SK-N-SH (cell line): ENCODE results near the gene CABLES2. TPM values are rescaled to one million over a fixed set of nuclear protein-coding genes. Genes with fewer than 3 reads are reported as not detected.

ENCODE experiments used
- CTCF ChIA-PET: fragments of 300-600, 350-600 bp; formaldehyde crosslinking; extraction: SDS; loops from one replicate; lab custom pipeline; 2021; lab: Yijun Ruan, JAX
- POLR2A ChIA-PET: fragments of 350-600 bp; sonication (Branson Sonifier 250); formaldehyde crosslinking; extraction: SDS; loops from one replicate; lab custom pipeline; 2020; ENCODE audit warnings: antibody characterized with exemption, inconsistent platforms; lab: Yijun Ruan, JAX
- DNase-seq: peaks from one replicate; pipeline ENCODE4 v3.0.0; 2012
- H2AFZ ChIP-seq: fragments of 200-600 bp; sonication (generic); 2 replicates; pipeline ENCODE4 v1.8.1; 2016; ENCODE audit warnings: antibody characterized with exemption, mild to moderate bottlenecking, low read depth
- H3F3A ChIP-seq: fragments of 200-600 bp; sonication (generic); replicated peaks from 2 replicates; pipeline ENCODE3; 2016; ENCODE audit warnings: antibody characterized with exemption, mild to moderate bottlenecking; ENCODE audit not compliant: insufficient read depth
- H3K27ac ChIP-seq, 2 experiments: fragments of 200-500 bp in 1 of 2; fragments of 200-600 bp in 1 of 2; sonication (Bioruptor generic) in 1 of 2; sonication (generic), shearing (Covaris generic) in 1 of 2; 2 replicates each; pipeline versions ENCODE4 v1.5.1 to v1.6.1; 2014 to 2016; ENCODE audit warnings: low read depth in 2 of 2, inconsistent platforms in 1 of 2, low read length in 1 of 2, mild to moderate bottlenecking in 1 of 2, mixed read lengths in 1 of 2
- H3K27me3 ChIP-seq: fragments of 200-600 bp; sonication (generic), shearing (Covaris generic); 2 replicates; pipeline ENCODE4 v1.6.1; 2016; ENCODE audit warnings: mixed run types; ENCODE audit not compliant: insufficient read depth
- H3K36me3 ChIP-seq, 2 experiments: fragments of 200-500 bp in 1 of 2; fragments of 200-600 bp in 1 of 2; sonication (Bioruptor generic) in 1 of 2; sonication (generic) in 1 of 2; replicated peaks in 1 of 2; 2 replicates each; pipeline versions ENCODE3 to v1.5.1; 2014 to 2016; ENCODE audit warnings: low read length in 1 of 2, mild to moderate bottlenecking in 1 of 2; ENCODE audit not compliant: insufficient read depth in 2 of 2, control insufficient read depth in 1 of 2
- H3K4me1 ChIP-seq, 2 experiments: fragments of 200-500 bp in 1 of 2; fragments of 200-600 bp in 1 of 2; sonication (Bioruptor generic) in 1 of 2; sonication (generic), shearing (Covaris generic) in 1 of 2; 2 replicates each; pipeline versions ENCODE4 v1.5.1 to v1.6.1; 2014 to 2016; ENCODE audit warnings: low read depth in 1 of 2, low read length in 1 of 2, mixed run types in 1 of 2; ENCODE audit not compliant: insufficient read depth in 2 of 2, control insufficient read depth in 1 of 2
- H3K4me2 ChIP-seq: fragments of 200-600 bp; sonication (generic), shearing (Covaris generic); 2 replicates; pipeline ENCODE4 v1.6.1; 2017; ENCODE audit warnings: mixed run types
- H3K4me3 ChIP-seq, 2 experiments: fragments of 200-500 bp in 1 of 2; fragments of 200-600 bp in 1 of 2; sonication (Bioruptor generic) in 1 of 2; sonication (generic), shearing (Covaris generic) in 1 of 2; 2 replicates each; pipeline versions ENCODE4 v1.5.1 to v1.8.1; 2014 to 2016; ENCODE audit warnings: low read depth in 2 of 2, inconsistent platforms in 1 of 2, low read length in 1 of 2, mild to moderate bottlenecking in 1 of 2, mixed read lengths in 1 of 2, moderate library complexity in 1 of 2
- H3K79me2 ChIP-seq: fragments of 200-600 bp; sonication (generic); 2 replicates; pipeline ENCODE4 v1.8.1; 2017; ENCODE audit warnings: mild to moderate bottlenecking; ENCODE audit not compliant: insufficient read depth
- H3K9ac ChIP-seq: fragments of 200-600 bp; sonication (generic); 2 replicates; pipeline ENCODE4 v1.6.1; 2017; ENCODE audit warnings: mixed run types
- H3K9me2 ChIP-seq: fragments of 200-600 bp; sonication (generic); 2 replicates; pipeline ENCODE4 v1.6.1; 2017; ENCODE audit warnings: mixed run types
- H3K9me3 ChIP-seq: fragments of 200-600 bp; sonication (generic); 2 replicates; pipeline ENCODE4 v1.6.1; 2017; ENCODE audit warnings: mixed run types, mild to moderate bottlenecking, moderate library complexity
- H4K20me1 ChIP-seq: fragments of 200-600 bp; sonication (generic); 2 replicates; pipeline ENCODE4 v1.6.1; 2017; ENCODE audit warnings: mild to moderate bottlenecking, mixed run types; ENCODE audit not compliant: insufficient read depth
- CHD2 ChIP-seq: fragments of 150-350 bp; IDR thresholded peaks from 2 replicates; pipeline ENCODE4 v1.6.1; 2018; ENCODE audit warnings: low read length; ENCODE audit not compliant: partially characterized antibody
- ELF1 ChIP-seq: IDR thresholded peaks from 2 replicates; pipeline ENCODE4 v1.4.0; 2012
- GATA2 ChIP-seq: sonication (generic); formaldehyde crosslinking; IDR thresholded peaks from 2 replicates; pipeline ENCODE4 v1.5.0; 2020; ENCODE audit warnings: mild to moderate bottlenecking, missing genetic modification reagents
- IRF3 ChIP-seq: fragments of 150-350 bp; IDR thresholded peaks from 2 replicates; pipeline ENCODE4 v1.6.1; 2016; ENCODE audit warnings: mild to moderate bottlenecking, low read depth, low read length
- MAX ChIP-seq: IDR thresholded peaks from 2 replicates; pipeline ENCODE4 v1.4.0; 2012; ENCODE audit warnings: low read depth
- MEF2A ChIP-seq: IDR thresholded peaks from 2 replicates; pipeline ENCODE4 v1.4.0; 2012; ENCODE audit warnings: low read depth, borderline replicate concordance
- MXI1 ChIP-seq: IDR thresholded peaks from 2 replicates; pipeline ENCODE4 v1.6.1; 2012; ENCODE audit warnings: mild to moderate bottlenecking, low read depth, low read length, improper control_type of control experiment
- NFIC ChIP-seq: IDR thresholded peaks from 2 replicates; pipeline ENCODE4 v1.4.0; 2012; ENCODE audit warnings: borderline replicate concordance
- NRF1 ChIP-seq: IDR thresholded peaks from 2 replicates; pipeline ENCODE4 v1.6.1; 2012; ENCODE audit warnings: low read depth, mild to moderate bottlenecking, low read length
- PBX3 ChIP-seq: IDR thresholded peaks from 2 replicates; pipeline ENCODE4; 2012
- RAD21 ChIP-seq: IDR thresholded peaks from 2 replicates; pipeline ENCODE4 v1.6.1; 2012; ENCODE audit warnings: mild to moderate bottlenecking, low read length
- REST ChIP-seq: IDR thresholded peaks from 2 replicates; pipeline ENCODE4 v1.6.1; 2012; ENCODE audit warnings: mild to moderate bottlenecking, low read depth, low read length, moderate library complexity
- RXRA ChIP-seq: IDR thresholded peaks from 2 replicates; pipeline ENCODE4 v1.4.0; 2012; ENCODE audit warnings: low read depth, mild to moderate bottlenecking, borderline replicate concordance
- TAF1 ChIP-seq: IDR thresholded peaks from 2 replicates; pipeline ENCODE4 v1.6.1; 2012; ENCODE audit warnings: low read depth, mild to moderate bottlenecking, low read length, moderate library complexity, borderline replicate concordance
- TCF12 ChIP-seq: IDR thresholded peaks from 2 replicates; pipeline ENCODE4 v1.4.0; 2012
- USF2 ChIP-seq: fragments of 150-350 bp; IDR thresholded peaks from 2 replicates; pipeline ENCODE4 v1.6.1; 2017; ENCODE audit warnings: antibody characterized with exemption, low read length, low read depth, borderline replicate concordance
- WGBS: methylation state at CpG from one replicate; pipeline ENCODE4 v1.1.6; 2017; ENCODE audit warnings: low lambda C conversion rate; 5-methylcytosine and 5-hydroxymethylcytosine counted together
- polyA plus RNA-seq, 3 experiments: library from polyadenylated mRNA; depleted of rRNA; stranded (reverse); fragments of >200 nt; gene quantifications; 2 replicates each; pipeline ENCODE4 v1.2.3, GENCODE V29; 2012

CABLES2 gene
- polyA plus RNA-seq, 1 of the 3 experiments (the other 2 are of a cell fraction): 4.8 TPM

GRCh38 chr20:62437496-62437895 lies 30.4 kb upstream of the CABLES2 start:
- Histone ChIP-seq H2AFZ (no peak overlapping the region), H3K4me2 (no peak overlapping the region), H3K9me3 (no peaks in the 10 kb centered on the region), H3K27ac (no peak overlapping the region), H4K20me1 (no peaks in the 10 kb centered on the region), H3F3A (no peaks in the 10 kb centered on the region), H3K4me1 (no peaks in the 10 kb centered on the region; a peak in 1 of 4 replicates), H3K9me2 (no peaks in the 10 kb centered on the region), H3K27me3 (peaks cover 3% of the 10 kb centered on the region; the same call in 1 of the 2 replicates), H3K79me2 (no peaks in the 10 kb centered on the region), H3K36me3 (no peaks in the 10 kb centered on the region), H3K9ac (no peak overlapping the region), H3K4me3 (no peak overlapping the region)
- CTCF ChIA-PET: interaction anchor here (1.4 to 5.1 kb wide), 3 partner anchors 12 to 28 kb away, joined by 4 to 19 read pairs (median 5); no protein-coding TSS in a partner anchor
- POLR2A ChIA-PET: no interaction called here
- TF ChIP-seq MEF2A (no peak), CHD2 (no peak), RXRA (no peak), MAX (no peak), GATA2 (CRISPR knock-in tag) (no peak), TCF12 (no peak), TAF1 (no peak), IRF3 (no peak), ELF1 (no peak), USF2 (no peak), MXI1 (no peak), PBX3 (no peak)
- no peak for DNase-seq
- 61% methylated on average over 9 of the region's 12 CpGs for WGBS

- Histone ChIP-seq H3F3A (no peaks in the 10 kb centered on the region), H3K27me3 (peaks cover 11% of the 10 kb centered on the region), H3K79me2 (no peaks in the 10 kb centered on the region), H3K9me2 (no peaks in the 10 kb centered on the region), H3K27ac (no peak overlapping the region), H3K4me3 (no peak overlapping the region), H3K4me2 (no peak overlapping the region), H3K4me1 (no peaks in the 10 kb centered on the region; a peak in 1 of 4 replicates), H3K9ac (no peak overlapping the region), H2AFZ (no peak overlapping the region), H3K36me3 (no peaks in the 10 kb centered on the region), H4K20me1 (no peaks in the 10 kb centered on the region), H3K9me3 (no peaks in the 10 kb centered on the region)
- WGBS: 49% methylated on average over 3 of the region's 3 CpGs
- ChIA-PET CTCF (interaction anchor here (5.1 kb wide), 1 partner anchor 26 kb away, joined by 19 read pairs; no protein-coding TSS in a partner anchor), POLR2A (no interaction called here)
- TF ChIP-seq NFIC (no peak), REST (no peak), NRF1 (no peak), RAD21 (no peak)
- DNase-seq: no peak
These were observed 29.6 kb upstream of the CABLES2 start for GRCh38 chr20:62436692-62437091.
